Measurements from ENCODE around the gene IGSF6.
"Not testable (repeated sequence)": the region's sequence is repeated elsewhere in the genome, so short reads cannot be mapped to it uniquely, and the experiment has no call there.

Gene IGSF6

GRCh38 chr16:21652453-21652852 is at the start of gene IGSF6:
Gene IGSF6, minus strand, starts transcription at chr16:21652608. Its CDS starts 10 bp downstream, at chr16:21652598.
- no peak for DNase-seq (ENCODE audit: low read depth)

GRCh38 chr16:21701271-21701670 is 48.9 kb upstream of the IGSF6 start:
- DNase-seq (ENCODE audit: low read depth) = no peak

GRCh38 chr16:21698169-21699032 is 46.0 kb upstream of the IGSF6 start:
- no peak for DNase-seq (ENCODE audit: low read depth)

GRCh38 chr16:21697032-21697431 is 44.6 kb upstream of the IGSF6 start:
- DNase-seq (ENCODE audit: low read depth) = no peak

GRCh38 chr16:21694609-21695008 is 42.2 kb upstream of the IGSF6 start:
- DNase-seq (ENCODE audit: low read depth) = no peak

- DNase-seq (ENCODE audit: low read depth) = not testable (repeated sequence)
Observed at GRCh38 chr16:21690967-21691366, 38.6 kb upstream of the IGSF6 start.

- no peak for DNase-seq (ENCODE audit: low read depth)
Observed at GRCh38 chr16:21689107-21689506, 36.7 kb upstream of the IGSF6 start.

GRCh38 chr16:21685034-21685455 is 32.6 kb upstream of the IGSF6 start:
- DNase-seq (ENCODE audit: low read depth) = no peak

- DNase-seq (ENCODE audit: low read depth) = no peak
Observed at GRCh38 chr16:21684199-21684598, 31.8 kb upstream of the IGSF6 start.

GRCh38 chr16:21683184-21683583 is 30.8 kb upstream of the IGSF6 start:
- DNase-seq (ENCODE audit: low read depth) = no peak

GRCh38 chr16:21680714-21681113 is 28.3 kb upstream of the IGSF6 start:
- not testable (repeated sequence) for DNase-seq (ENCODE audit: low read depth)

- DNase-seq (ENCODE audit: low read depth) = not testable (repeated sequence)
Observed at GRCh38 chr16:21674456-21674855, 22.0 kb upstream of the IGSF6 start.

GRCh38 chr16:21673469-21673868 is 21.1 kb upstream of the IGSF6 start:
- no peak for DNase-seq (ENCODE audit: low read depth)

- DNase-seq (ENCODE audit: low read depth) = no peak
Observed at GRCh38 chr16:21667575-21667974, 15.2 kb upstream of the IGSF6 start.

GRCh38 chr16:21666772-21667171 is 14.4 kb upstream of the IGSF6 start:
- no peak for DNase-seq (ENCODE audit: low read depth)

GRCh38 chr16:21664801-21665492 is 12.5 kb upstream of the IGSF6 start:
- DNase-seq (ENCODE audit: low read depth) = no peak

GRCh38 chr16:21663889-21664647 is 11.7 kb upstream of the IGSF6 start, which contains the start of gene OTOA:
Gene OTOA, plus strand, starts transcription at chr16:21663968. Its CDS starts 14,547 bp downstream, at chr16:21678515.
- DNase-seq (ENCODE audit: low read depth) = no peak

GRCh38 chr16:21659124-21659523 is 6.7 kb upstream of the IGSF6 start:
- DNase-seq (ENCODE audit: low read depth) = no peak

- peak; percentile 23 for DNase-seq (ENCODE audit: low read depth)
Observed at GRCh38 chr16:21656795-21657768, 4.7 kb upstream of the IGSF6 start.

- DNase-seq (ENCODE audit: low read depth) = no peak
Observed at GRCh38 chr16:21654881-21655280, 2.5 kb upstream of the IGSF6 start.

- DNase-seq (ENCODE audit: low read depth) = no peak
Observed at GRCh38 chr16:21654466-21654865, 2.1 kb upstream of the IGSF6 start.

Measured in HS-5 (cell line).